HL-60 (cell line): ENCODE measurements around the gene GABPB1.

Source experiments
- CTCF ChIP-seq: IDR thresholded peaks from one replicate; pipeline ENCODE4 v1.5.1; 2011; ENCODE audit warnings: low read length, control low read depth, inconsistent platforms; ENCODE audit not compliant: insufficient read depth
- GABPA ChIP-seq: IDR thresholded peaks from 2 replicates; pipeline ENCODE4 v1.6.1; 2012; ENCODE audit warnings: low read depth
- POLR2AphosphoS5 ChIP-seq: IDR thresholded peaks from 2 replicates; pipeline ENCODE4 v1.6.1; 2012; ENCODE audit warnings: low read depth
- REST ChIP-seq: IDR thresholded peaks from 2 replicates; pipeline ENCODE4 v1.6.1; 2012; ENCODE audit warnings: low read depth; ENCODE audit not compliant: insufficient replicate concordance
- SPI1 ChIP-seq: IDR thresholded peaks from 2 replicates; pipeline ENCODE4 v1.6.1; 2012; ENCODE audit warnings: low read depth, mild to moderate bottlenecking, borderline replicate concordance

- TF ChIP-seq REST (no peak), CTCF (no peak), GABPA (no peak), POLR2AphosphoS5 (no peak), SPI1 (no peak)
Measured at GRCh38 chr15:50277370-50277769, 77.6 kb downstream of the GABPB1 start.
